ENCODE data around the gene METTL15.
"Not testable (repeated sequence)": the region's sequence is repeated elsewhere in the genome, so short reads cannot be mapped to it uniquely, and the experiment has no call there.

METTL15 gene

GRCh38 chr11:28274216-28274615, 166.0 kb downstream of the METTL15 start:
- H3K4me3 ChIP-seq (ENCODE audit: low read length): no peak overlapping the region
- TF ChIP-seq, protein P1, sequence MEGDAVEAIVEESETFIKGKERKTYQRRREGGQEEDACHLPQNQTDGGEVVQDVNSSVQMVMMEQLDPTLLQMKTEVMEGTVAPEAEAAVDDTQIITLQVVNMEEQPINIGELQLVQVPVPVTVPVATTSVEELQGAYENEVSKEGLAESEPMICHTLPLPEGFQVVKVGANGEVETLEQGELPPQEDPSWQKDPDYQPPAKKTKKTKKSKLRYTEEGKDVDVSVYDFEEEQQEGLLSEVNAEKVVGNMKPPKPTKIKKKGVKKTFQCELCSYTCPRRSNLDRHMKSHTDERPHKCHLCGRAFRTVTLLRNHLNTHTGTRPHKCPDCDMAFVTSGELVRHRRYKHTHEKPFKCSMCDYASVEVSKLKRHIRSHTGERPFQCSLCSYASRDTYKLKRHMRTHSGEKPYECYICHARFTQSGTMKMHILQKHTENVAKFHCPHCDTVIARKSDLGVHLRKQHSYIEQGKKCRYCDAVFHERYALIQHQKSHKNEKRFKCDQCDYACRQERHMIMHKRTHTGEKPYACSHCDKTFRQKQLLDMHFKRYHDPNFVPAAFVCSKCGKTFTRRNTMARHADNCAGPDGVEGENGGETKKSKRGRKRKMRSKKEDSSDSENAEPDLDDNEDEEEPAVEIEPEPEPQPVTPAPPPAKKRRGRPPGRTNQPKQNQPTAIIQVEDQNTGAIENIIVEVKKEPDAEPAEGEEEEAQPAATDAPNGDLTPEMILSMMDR (IDR thresholded peaks at IDR 0.05; ENCODE audit: insufficient read depth, low read depth, low read length, missing control alignments): no peak
- DNase-seq (ENCODE audit: low read depth): no peak

- no peak for DNase-seq (ENCODE audit: low read depth)
- TF ChIP-seq, protein P1 (IDR thresholded peaks at IDR 0.05; ENCODE audit: insufficient read depth, low read depth, low read length, missing control alignments): no peak
- H3K4me3 ChIP-seq (ENCODE audit: low read length): no peak overlapping the region
Observed at GRCh38 chr11:28284196-28284595, 176.0 kb downstream of the METTL15 start.

DNA sequence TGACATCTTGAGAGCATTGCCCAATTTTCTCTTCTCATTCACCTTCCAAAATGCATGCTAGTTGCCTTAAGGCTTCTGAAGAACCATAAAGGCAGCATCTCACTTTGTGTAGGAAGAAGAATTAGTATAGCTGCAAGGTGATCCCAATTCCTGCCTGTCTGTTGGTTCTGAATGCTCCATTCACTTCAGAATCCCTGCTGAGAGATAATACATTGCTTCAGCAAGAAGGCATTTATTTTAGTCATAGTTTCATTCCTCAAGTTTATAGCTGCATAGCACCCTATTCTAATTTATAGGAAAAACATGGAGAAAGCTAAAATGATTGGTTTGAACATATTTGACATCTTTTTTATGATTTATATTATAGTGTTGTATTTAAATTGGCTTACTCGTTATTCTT, 181.3 kb downstream of the METTL15 start:
- no peak for DNase-seq (ENCODE audit: low read depth)
- TF ChIP-seq, protein P1 (IDR thresholded peaks at IDR 0.05; ENCODE audit: insufficient read depth, low read depth, low read length, missing control alignments): no peak
- no peak overlapping the region for H3K4me3 ChIP-seq (ENCODE audit: low read length)

DNA sequence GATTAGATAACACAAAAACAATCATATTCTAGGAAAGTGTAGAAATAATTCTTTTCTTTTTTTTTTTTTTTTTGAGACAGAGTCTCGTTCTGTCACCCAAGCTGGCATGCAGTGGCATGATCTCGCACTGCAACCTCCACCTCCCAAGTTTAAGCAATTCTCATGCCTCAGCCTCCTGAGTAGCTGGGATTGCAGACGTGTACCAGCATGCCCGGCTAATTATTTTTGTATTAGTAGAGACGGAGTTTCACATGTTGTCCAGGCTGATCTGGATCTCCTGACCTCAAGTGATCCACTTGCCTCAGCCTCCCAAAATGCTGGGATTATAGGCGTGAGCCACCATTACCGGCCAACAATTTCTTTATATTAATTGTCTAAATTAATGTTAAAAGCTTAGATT, 182.8 kb downstream of the METTL15 start:
- DNase-seq (ENCODE audit: low read depth): peak; percentile 68
- H3K4me3 ChIP-seq (ENCODE audit: low read length): not testable (repeated sequence)

GRCh38 chr11:28296426-28296825, 188.2 kb downstream of the METTL15 start:
- TF ChIP-seq, protein P1 (IDR thresholded peaks at IDR 0.05; ENCODE audit: insufficient read depth, low read depth, low read length, missing control alignments): no peak
- no peak for DNase-seq (ENCODE audit: low read depth)
- no peak overlapping the region for H3K4me3 ChIP-seq (ENCODE audit: low read length)

DNA sequence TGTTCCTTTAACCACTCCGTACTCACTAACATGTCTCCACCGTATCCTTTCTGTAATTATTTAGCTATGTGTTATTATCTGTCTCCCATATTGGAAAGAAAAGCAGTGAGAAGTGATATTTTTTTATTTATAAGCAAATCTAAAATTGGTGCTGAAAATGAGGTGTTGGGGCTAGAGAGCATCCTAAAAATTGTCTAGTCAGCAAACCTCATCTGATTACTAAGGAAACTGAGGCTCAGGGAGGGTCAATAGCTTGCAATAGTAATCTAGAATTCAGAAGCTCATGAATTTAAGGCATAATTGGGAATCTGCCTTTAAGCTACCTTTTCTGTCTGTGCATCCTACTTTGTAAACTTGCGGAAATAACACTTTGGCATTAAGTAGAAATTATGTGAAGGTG, 190.0 kb downstream of the METTL15 start:
- TF ChIP-seq, protein P1 (IDR thresholded peaks at IDR 0.05; ENCODE audit: insufficient read depth, low read depth, low read length, missing control alignments): no peak
- no peak overlapping the region for H3K4me3 ChIP-seq (ENCODE audit: low read length)
- DNase-seq (ENCODE audit: low read depth): no peak

DNA sequence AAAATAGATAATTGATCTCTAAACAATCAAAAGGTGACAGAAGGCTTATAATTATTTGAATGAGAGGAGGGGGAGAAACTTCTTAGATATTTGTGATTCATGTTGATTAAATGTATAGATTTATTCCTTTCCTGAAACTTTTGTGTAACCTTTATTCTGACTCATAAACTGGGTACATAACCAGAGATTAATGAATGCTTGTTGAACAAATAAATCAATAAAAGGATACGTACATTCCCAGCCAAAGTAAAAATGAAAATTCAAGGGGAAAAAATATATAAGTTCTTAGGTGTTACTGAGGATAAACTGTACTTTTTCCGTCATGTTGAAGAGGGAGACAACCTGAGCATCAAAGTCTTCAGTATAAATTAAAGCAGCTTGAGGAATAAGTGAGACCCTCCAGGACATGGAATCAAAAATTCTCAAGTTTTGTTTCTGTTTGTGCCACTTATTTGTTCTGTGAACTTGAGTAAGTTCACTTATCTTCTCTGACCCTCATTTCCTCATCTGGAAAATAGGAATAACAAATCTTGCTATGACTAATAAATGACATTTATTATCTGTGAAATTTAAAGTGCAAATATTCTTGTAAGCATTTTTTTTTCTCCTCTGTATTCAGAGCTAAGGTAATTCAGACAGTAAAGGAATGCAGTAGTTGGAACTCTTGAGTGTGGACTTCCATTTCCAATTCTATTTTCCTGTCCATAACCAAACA, 195.4 kb downstream of the METTL15 start:
- no peak overlapping the region for H3K4me3 ChIP-seq (ENCODE audit: low read length)
- TF ChIP-seq, protein P1 (IDR thresholded peaks at IDR 0.05; ENCODE audit: insufficient read depth, low read depth, low read length, missing control alignments): no peak
- DNase-seq (ENCODE audit: low read depth): no peak
